Endothelial cell of umbilical vein (primary cell): ENCODE data around the gene TBC1D16. TPM values are rescaled to one million over a fixed set of nuclear protein-coding genes. Genes with fewer than 3 reads are reported as not detected.

ENCODE experiments used
- BruUV-seq: library from RNA; stranded (reverse); fragments of 400-500 nt; replicated peaks from 2 replicates; lab custom pipeline; 2021; lab: Mats Ljungman, UMichigan
- CTCF ChIA-PET: fragments of 300-600, 350-600 bp; sonication (Branson Sonifier 250); formaldehyde crosslinking; loops from one replicate; lab custom pipeline; 2021; ENCODE audit warnings: antibody characterized with exemption, inconsistent platforms; lab: Charles Lee
- POLR2A ChIA-PET: fragments of 300-600, 350-600 bp; sonication (Branson Sonifier 250); formaldehyde crosslinking; loops from one replicate; lab custom pipeline; 2021; ENCODE audit warnings: antibody characterized with exemption, inconsistent platforms; lab: Charles Lee
- DNase-seq: peaks from one replicate; pipeline ENCODE4 v3.0.0-alpha.2; 2011; ENCODE audit warnings: low read depth, low spot score
- FAIRE-seq: peaks from 2 replicates; lab custom pipeline; 2011; peaks lifted over from hg19 to GRCh38; lab: Jason Lieb, UNC
- H2AFZ ChIP-seq: 2 replicates; pipeline ENCODE4 v1.6.0; 2012; ENCODE audit warnings: low read depth, low read length, control low read depth, inconsistent platforms
- H3K27ac ChIP-seq: 2 replicates; pipeline ENCODE4 v1.5.1; 2011; ENCODE audit warnings: low read depth, mild to moderate bottlenecking, control low read depth, low read length, moderate library complexity; ENCODE audit not compliant: insufficient read depth
- H3K27me3 ChIP-seq, 2 experiments: 2 replicates each; pipeline versions ENCODE4 v1.6.0 to v1.6.1; 2011; ENCODE audit warnings: low read length in 2 of 2, mixed read lengths in 1 of 2; ENCODE audit not compliant: control insufficient read depth in 2 of 2, insufficient read depth in 2 of 2
- H3K36me3 ChIP-seq, 2 experiments: 2 replicates in 1 of 2; 3 replicates in 1 of 2; pipeline ENCODE4 v1.5.1; 2011; ENCODE audit warnings: low read length in 2 of 2, mild to moderate bottlenecking in 1 of 2, moderate library complexity in 1 of 2; ENCODE audit not compliant: control insufficient read depth in 2 of 2, insufficient read depth in 2 of 2; ENCODE audit errors: extremely low read depth in 1 of 2
- H3K4me1 ChIP-seq: 3 replicates; pipeline ENCODE4 v1.5.1; 2011; ENCODE audit warnings: mild to moderate bottlenecking, low read length; ENCODE audit not compliant: control insufficient read depth, insufficient read depth; ENCODE audit errors: extremely low read depth
- H3K4me2 ChIP-seq: 2 replicates; pipeline ENCODE4 v1.6.1; 2011; ENCODE audit warnings: low read length, control low read depth, mixed read lengths; ENCODE audit not compliant: insufficient read depth
- H3K4me3 ChIP-seq, 3 experiments: fragments of 200-600 bp in 1 of 3; sonication (generic), shearing (Covaris generic) in 1 of 3; replicated peaks in 1 of 3; 2 replicates each; pipeline ENCODE4 v1.5.1; 2011 to 2016; ENCODE audit warnings: control low read depth in 3 of 3, low read length in 3 of 3, mild to moderate bottlenecking in 2 of 3, inconsistent platforms in 1 of 3, low read depth in 1 of 3, moderate library complexity in 1 of 3; ENCODE audit not compliant: insufficient read depth in 1 of 3
- H3K79me2 ChIP-seq: 2 replicates; pipeline ENCODE4 v1.6.0; 2012; ENCODE audit warnings: low read length, inconsistent platforms; ENCODE audit not compliant: control insufficient read depth, insufficient read depth
- H3K9ac ChIP-seq: replicated peaks from 2 replicates; pipeline ENCODE3; 2011; ENCODE audit warnings: low read length, control low read depth; ENCODE audit not compliant: insufficient read depth; ENCODE audit errors: extremely low read depth
- H3K9me1 ChIP-seq: replicated peaks from 3 replicates; pipeline ENCODE4 v1.6.0; 2011; ENCODE audit warnings: mild to moderate bottlenecking, low read length; ENCODE audit not compliant: control insufficient read depth, insufficient read depth; ENCODE audit errors: extremely low read depth
- H3K9me3 ChIP-seq: replicated peaks from 2 replicates; pipeline ENCODE4 v1.5.1; 2012; ENCODE audit warnings: low read length, inconsistent platforms; ENCODE audit not compliant: control insufficient read depth, insufficient read depth
- H4K20me1 ChIP-seq: replicated peaks from 2 replicates; pipeline ENCODE3; 2011; ENCODE audit warnings: mild to moderate bottlenecking, low read length; ENCODE audit not compliant: control insufficient read depth, insufficient read depth; ENCODE audit errors: extremely low read depth
- FOS ChIP-seq: IDR thresholded peaks from 2 replicates; pipeline ENCODE4 v1.6.1; 2011; ENCODE audit warnings: mild to moderate bottlenecking, low read length, moderate library complexity, borderline replicate concordance; ENCODE audit not compliant: insufficient read depth
- GATA2 ChIP-seq: IDR thresholded peaks from 2 replicates; pipeline ENCODE4 v1.7.0; 2011; ENCODE audit warnings: low read depth, mild to moderate bottlenecking, moderate library complexity, mixed read lengths, low read length; ENCODE audit not compliant: insufficient read length, insufficient read depth
- MYC ChIP-seq: IDR thresholded peaks from one replicate; pipeline ENCODE4 v1.6.1; 2011; ENCODE audit warnings: mild to moderate bottlenecking, low read depth, low read length
- POLR2A ChIP-seq: IDR thresholded peaks from 2 replicates; pipeline ENCODE4 v1.6.1; 2012; ENCODE audit warnings: low read depth, mild to moderate bottlenecking, control low read depth, low read length
- POLR2AphosphoS5 ChIP-seq: IDR thresholded peaks from 2 replicates; pipeline ENCODE4 v1.6.1; 2012; ENCODE audit warnings: low read depth, mild to moderate bottlenecking, control low read depth, low read length, moderate library complexity; ENCODE audit not compliant: insufficient read depth
- dilution Hi-C: fragments of 300-500 bp; cut with MboI; formaldehyde crosslinking; loops from one replicate; pipeline ENCODE4 v1.15.0; 2019; ENCODE audit warnings: low sequenced_read_pairs; ENCODE audit not compliant: extremely low pct_ligation_motif_present
- intact Hi-C: fragments of 100-400 bp; cut with micrococcal nuclease; formaldehyde crosslinking; loops from one replicate; pipeline ENCODE4 v1.10.0; 2022
- polyA plus RNA-seq, 4 experiments: library from polyadenylated mRNA; depleted of rRNA in 3 of 4; stranded (reverse) in 3 of 4; unstranded in 1 of 4; fragments of >200 nt; gene quantifications; 2 replicates each; pipeline versions ENCODE4 v1.2.1 to v1.2.3, GENCODE V29; 2011 to 2012; ENCODE audit warnings: missing spikeins in 1 of 4
- total RNA-seq: library from RNA; stranded (reverse); gene quantifications from 2 replicates; pipeline ENCODE4 v1.2.3, GENCODE V29; 2021

Gene TBC1D16
- total and polyA plus RNA-seq, 2 donors (not counting 3 experiments of a cell fraction or from before 2014, with no cell fraction given), result 12.9 to 48.6 TPM

DNA sequence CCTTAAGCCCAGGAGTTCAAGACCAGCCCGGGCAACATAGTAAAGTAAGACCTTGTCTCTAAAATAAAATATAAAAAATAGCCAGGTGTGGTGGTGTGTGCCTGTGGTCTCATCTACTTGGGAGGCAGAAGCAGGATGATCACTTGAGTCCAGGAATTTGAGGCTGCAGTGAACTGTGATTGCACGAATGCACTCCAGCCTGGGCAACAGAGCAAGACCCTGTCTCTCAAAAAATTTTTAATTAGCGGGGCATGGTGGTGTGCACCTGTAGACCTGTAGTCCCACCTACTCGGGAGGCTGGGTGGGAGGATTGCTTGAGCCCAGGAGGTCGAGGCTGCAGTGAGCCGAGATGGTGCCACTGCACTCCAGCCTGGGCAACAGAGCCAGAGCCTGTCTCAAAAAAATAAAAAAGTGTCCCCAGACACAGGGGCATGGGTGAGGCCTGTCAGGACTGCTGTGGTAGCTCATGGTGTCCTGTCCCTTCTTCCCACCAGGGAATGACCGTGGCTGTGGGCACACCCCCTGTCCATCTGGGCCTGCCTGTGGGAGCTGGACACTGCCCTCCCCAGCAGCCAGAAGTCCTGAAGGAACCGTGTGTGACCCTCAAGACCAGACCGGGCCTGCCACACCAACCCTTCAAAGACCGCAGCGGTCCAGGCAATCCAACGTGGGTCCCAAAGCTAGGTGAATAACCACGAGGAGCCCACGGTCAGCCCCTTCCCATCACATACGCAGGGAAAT lies 34.9 kb upstream of the TBC1D16 start:
- H3K9ac ChIP-seq, result peak overlapping the region; percentile 87
- POLR2A ChIA-PET, result no interaction called here
- peak overlapping the region; percentile 67 for H3K27ac ChIP-seq
- H3K79me2 ChIP-seq, result no peaks in the 10 kb centered on the region
- FAIRE-seq (no peak), DNase-seq (no peak)
- H3K27me3 ChIP-seq, result no peaks in the 10 kb centered on the region
- peak overlapping the region; percentile 98 for H2AFZ ChIP-seq
- H3K4me2 ChIP-seq, result peak overlapping the region; percentile 90
- TF ChIP-seq FOS (no peak), MYC (no peak), POLR2A (no peak), POLR2AphosphoS5 (no peak), GATA2 (no peak)
- H3K4me3 ChIP-seq, result peak overlapping the region; percentile 7 to 54 (median 26)
- no peaks in the 10 kb centered on the region for H3K9me1 ChIP-seq
- peaks cover 29% of the 10 kb centered on the region for H3K4me1 ChIP-seq
- intact Hi-C loops, result no loop called here
- dilution Hi-C loops, result no loop called here
- TSS peak; percentile 12 for BruUV-seq
- CTCF ChIA-PET, result interaction anchor here (1.0 to 3.2 kb wide), 2 partner anchors 12 to 31 kb away, joined by 4 to 11 read pairs; partner anchors contain the start of gene GAA
- no peaks in the 10 kb centered on the region for H3K36me3 ChIP-seq
- no peaks in the 10 kb centered on the region for H3K9me3 ChIP-seq
- no peaks in the 10 kb centered on the region for H4K20me1 ChIP-seq
